Neural crest cell (in vitro differentiated cells): ENCODE measurements around the gene DACT2. TPM values are rescaled to one million over a fixed set of nuclear protein-coding genes. Genes with fewer than 3 reads are reported as not detected.

Source experiments
- DNase-seq: peaks from one replicate; pipeline ENCODE4 v3.0.0; 2021; ENCODE audit warnings: low read depth, mixed read lengths, low spot score
- H3K27ac Mint-ChIP-seq: one replicate; pipeline ENCODE4 v1.8.0; 2021; ENCODE audit warnings: mild to moderate bottlenecking, mixed read lengths; ENCODE audit not compliant: unreplicated experiment
- H3K27me3 Mint-ChIP-seq: 2 replicates; pipeline ENCODE4 v1.8.0; 2021; ENCODE audit warnings: low read depth, mild to moderate bottlenecking, mixed read lengths
- H3K36me3 Mint-ChIP-seq: 2 replicates; pipeline ENCODE4 v1.8.0; 2021; ENCODE audit warnings: low read depth, mild to moderate bottlenecking, mixed read lengths
- H3K4me1 Mint-ChIP-seq: 2 replicates; pipeline ENCODE4 v1.8.0; 2021; ENCODE audit warnings: mixed read lengths
- H3K4me3 Mint-ChIP-seq: one replicate; pipeline ENCODE4 v1.8.0; 2021; ENCODE audit warnings: mild to moderate bottlenecking, mixed read lengths
- H3K9me3 Mint-ChIP-seq: 2 replicates; pipeline ENCODE4 v1.8.0; 2021; ENCODE audit warnings: mixed read lengths
- total RNA-seq: library from RNA; stranded (reverse); gene quantifications from 2 replicates; pipeline ENCODE4 v1.2.1, GENCODE V29; 2021
- TF ChIP-seq, protein P1 (sequence below): fragments of 200-600 bp; sonication (generic); conservative IDR thresholded peaks from 2 replicates; pipeline ENCODE4 v1.5.0; 2021; ENCODE audit warnings: antibody characterized with exemption, mild to moderate bottlenecking

The DACT2 gene
- total RNA-seq, 1 donor from 2014 or later = 0.19 TPM

DNA sequence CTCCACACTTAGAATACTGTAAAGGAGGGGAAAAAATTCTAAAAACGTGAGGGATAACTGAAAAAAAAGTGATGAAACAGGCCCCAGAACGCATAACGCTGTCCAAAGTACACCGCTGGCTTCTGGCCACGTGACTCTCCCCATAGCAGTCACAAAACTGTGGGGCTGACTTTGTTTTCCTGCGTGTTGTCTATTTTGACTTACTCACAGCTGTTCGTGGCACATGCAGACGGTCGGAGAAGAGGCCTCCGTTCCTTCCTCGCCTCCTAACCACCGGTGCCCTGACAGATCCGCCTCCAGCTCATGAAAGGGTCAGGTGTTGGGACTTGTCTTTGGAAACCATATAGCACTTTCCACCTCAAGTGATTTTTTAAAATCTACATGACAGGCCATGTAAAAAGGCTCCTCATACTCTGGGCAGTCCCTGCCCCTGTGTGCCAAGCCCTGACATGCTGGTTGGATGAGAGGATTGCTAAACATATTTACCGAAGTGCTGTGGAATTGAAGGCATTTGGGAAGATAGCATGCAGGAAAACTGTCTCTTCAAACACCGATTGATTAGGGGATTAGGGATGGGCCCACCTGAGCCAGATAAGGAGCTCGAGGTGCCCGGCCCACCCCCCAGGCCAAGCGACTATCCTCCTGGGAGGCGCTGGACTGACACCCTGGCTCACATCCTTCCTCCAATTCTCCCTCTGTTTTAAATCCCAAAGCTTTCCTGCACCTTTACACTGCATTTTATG is 54.8 kb downstream of the DACT2 start:
- Mint-ChIP-seq H3K27me3 (no peaks in the 10 kb centered on the region), H3K27ac (no peak overlapping the region), H3K4me1 (peaks cover 16% of the 10 kb centered on the region), H3K9me3 (no peaks in the 10 kb centered on the region), H3K4me3 (no peak overlapping the region), H3K36me3 (no peaks in the 10 kb centered on the region)
- no peak for DNase-seq
- TF ChIP-seq, protein P1, sequence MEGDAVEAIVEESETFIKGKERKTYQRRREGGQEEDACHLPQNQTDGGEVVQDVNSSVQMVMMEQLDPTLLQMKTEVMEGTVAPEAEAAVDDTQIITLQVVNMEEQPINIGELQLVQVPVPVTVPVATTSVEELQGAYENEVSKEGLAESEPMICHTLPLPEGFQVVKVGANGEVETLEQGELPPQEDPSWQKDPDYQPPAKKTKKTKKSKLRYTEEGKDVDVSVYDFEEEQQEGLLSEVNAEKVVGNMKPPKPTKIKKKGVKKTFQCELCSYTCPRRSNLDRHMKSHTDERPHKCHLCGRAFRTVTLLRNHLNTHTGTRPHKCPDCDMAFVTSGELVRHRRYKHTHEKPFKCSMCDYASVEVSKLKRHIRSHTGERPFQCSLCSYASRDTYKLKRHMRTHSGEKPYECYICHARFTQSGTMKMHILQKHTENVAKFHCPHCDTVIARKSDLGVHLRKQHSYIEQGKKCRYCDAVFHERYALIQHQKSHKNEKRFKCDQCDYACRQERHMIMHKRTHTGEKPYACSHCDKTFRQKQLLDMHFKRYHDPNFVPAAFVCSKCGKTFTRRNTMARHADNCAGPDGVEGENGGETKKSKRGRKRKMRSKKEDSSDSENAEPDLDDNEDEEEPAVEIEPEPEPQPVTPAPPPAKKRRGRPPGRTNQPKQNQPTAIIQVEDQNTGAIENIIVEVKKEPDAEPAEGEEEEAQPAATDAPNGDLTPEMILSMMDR = no peak

DNA sequence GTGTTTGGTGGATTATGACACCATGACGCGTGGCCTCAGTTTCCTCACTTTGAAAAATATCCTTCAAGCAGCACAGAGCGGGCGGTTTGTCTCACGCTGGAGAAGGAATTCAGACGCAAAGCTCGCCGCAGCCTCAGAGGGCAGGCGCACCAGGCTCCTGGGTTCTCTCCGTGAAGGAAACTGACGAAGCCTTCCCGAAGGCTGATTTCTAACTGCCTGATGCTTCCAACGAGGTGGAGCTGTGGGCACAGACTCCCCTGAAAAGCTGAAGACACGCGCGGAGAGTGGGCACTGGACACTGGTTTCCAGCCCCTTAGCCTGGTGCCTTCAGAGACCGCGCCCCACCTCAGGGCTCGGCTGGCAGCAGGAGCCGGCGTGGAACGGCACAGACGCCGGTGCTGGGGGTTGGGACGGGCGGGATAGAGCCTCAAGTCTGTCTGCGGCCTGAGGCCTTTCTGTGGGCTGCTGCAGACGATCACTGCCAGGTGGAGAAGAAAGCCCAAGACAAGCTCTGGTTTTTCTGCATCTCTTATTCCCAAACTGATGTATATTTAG is 56.1 kb downstream of the DACT2 start:
- Mint-ChIP-seq H3K27me3 (no peaks in the 10 kb centered on the region), H3K4me1 (peaks cover 16% of the 10 kb centered on the region), H3K27ac (no peak overlapping the region), H3K4me3 (no peak overlapping the region), H3K36me3 (no peaks in the 10 kb centered on the region), H3K9me3 (no peaks in the 10 kb centered on the region)
- DNase-seq = no peak
- TF ChIP-seq, protein P1 = no peak

- no peak for DNase-seq
- no peak overlapping the region for H3K4me3 Mint-ChIP-seq
- H3K36me3 Mint-ChIP-seq = no peaks in the 10 kb centered on the region
- TF ChIP-seq, protein P1 = no peak
- peaks cover 3% of the 10 kb centered on the region for H3K9me3 Mint-ChIP-seq
- peaks cover 6% of the 10 kb centered on the region for H3K27me3 Mint-ChIP-seq
- no peak overlapping the region for H3K27ac Mint-ChIP-seq
- H3K4me1 Mint-ChIP-seq = peaks cover 7% of the 10 kb centered on the region
These were observed 58.3 kb downstream of the DACT2 start for GRCh38 chr6:168261234-168261633.

- no peak overlapping the region for H3K27ac Mint-ChIP-seq
- H3K4me3 Mint-ChIP-seq = no peak overlapping the region
- DNase-seq = no peak
- H3K4me1 Mint-ChIP-seq = peaks cover 5% of the 10 kb centered on the region
- no peaks in the 10 kb centered on the region for H3K36me3 Mint-ChIP-seq
- peaks cover 5% of the 10 kb centered on the region for H3K9me3 Mint-ChIP-seq
- H3K27me3 Mint-ChIP-seq = peaks cover 6% of the 10 kb centered on the region
- TF ChIP-seq, protein P1 = no peak
These were observed 59.1 kb downstream of the DACT2 start for GRCh38 chr6:168260420-168260987.

GRCh38 chr6:168258795-168259194 is 60.8 kb downstream of the DACT2 start:
- no peak overlapping the region for H3K27ac Mint-ChIP-seq
- H3K4me3 Mint-ChIP-seq = no peak overlapping the region
- H3K4me1 Mint-ChIP-seq = peaks cover 5% of the 10 kb centered on the region
- TF ChIP-seq, protein P1 = no peak
- peaks cover 11% of the 10 kb centered on the region for H3K9me3 Mint-ChIP-seq
- no peaks in the 10 kb centered on the region for H3K36me3 Mint-ChIP-seq
- no peak for DNase-seq
- peaks cover 6% of the 10 kb centered on the region for H3K27me3 Mint-ChIP-seq
